GM12878 (cell line): ENCODE measurements around the gene KATNBL1.

Source experiments
- POLR2AphosphoS2 ChIP-seq: IDR thresholded peaks from 2 replicates; pipeline ENCODE4 v1.6.1; 2011; ENCODE audit warnings: low read depth, mild to moderate bottlenecking, low read length, improper control_type of control experiment, moderate library complexity
- RCOR1 ChIP-seq: conservative IDR thresholded peaks from 2 replicates; pipeline ENCODE4 v1.6.1; 2012; ENCODE audit warnings: low read depth, low read length, improper control_type of control experiment

GRCh38 chr15:34203936-34204335 lies 6.0 kb downstream of the KATNBL1 start:
- TF ChIP-seq RCOR1 = no peak
- no peak for TF ChIP-seq POLR2AphosphoS2
